ENCODE results near the gene MSH2. TPM values are rescaled to one million over a fixed set of nuclear protein-coding genes. Genes with fewer than 3 reads are reported as not detected.

The MSH2 gene
- total RNA-seq, 1 experiment from 2014 or later = 139 TPM

DNA sequence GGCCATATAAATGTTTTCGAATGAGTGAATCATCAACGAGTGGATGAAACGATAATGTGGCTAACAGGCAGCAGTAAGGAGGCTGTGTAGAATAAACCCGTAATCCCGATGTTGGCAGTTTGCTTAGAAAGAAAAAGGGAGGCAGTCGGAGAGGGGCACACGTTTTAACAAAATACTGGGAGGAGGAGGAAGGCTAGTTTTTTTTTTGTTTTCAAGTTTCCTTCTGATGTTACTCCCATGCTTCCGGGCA is 476 bp upstream of the MSH2 start:
- Histone ChIP-seq H4K91ac (ENCODE audit: insufficient read length, low read depth, low read length) (no peak overlapping the region), H3K23ac (ENCODE audit: insufficient read length, low read depth, low read length) (no peak overlapping the region), H4K5ac (ENCODE audit: insufficient read length, low read depth, low read length) (no peak overlapping the region), H3T11ph (ENCODE audit: low read length) (no peak overlapping the region), H3K56ac (ENCODE audit: insufficient read length, low read depth, low read length) (no peak overlapping the region), H3K4me2 (ENCODE audit: insufficient read depth, insufficient read length, low read length) (peak overlapping the region; percentile 92), H3K27me3 (ENCODE audit: insufficient read depth, low read length) (no peaks in the 10 kb centered on the region), H2BK15ac (ENCODE audit: low read depth, low read length) (no peak overlapping the region), H3K4me1 (ENCODE audit: insufficient read depth, low read length) (no peaks in the 10 kb centered on the region; the same call in 1 of the 2 replicates), H3K27ac (ENCODE audit: insufficient read length, low read depth, low read length) (peak overlapping the region; percentile 93), H3K79me2 (ENCODE audit: insufficient read depth, low read length) (peaks cover 34% of the 10 kb centered on the region), H3K18ac (ENCODE audit: insufficient read length, low read depth, low read length) (no peak overlapping the region), H4K20me1 (ENCODE audit: control insufficient read depth, insufficient read depth, insufficient read length) (no peaks in the 10 kb centered on the region), H2BK12ac (ENCODE audit: insufficient read length, low read depth, low read length) (no peak overlapping the region), H2BK5ac (ENCODE audit: insufficient read length, low read length) (no peak overlapping the region), H3K9me3 (ENCODE audit: control insufficient read depth, low read depth, low read length) (no peaks in the 10 kb centered on the region), H3K79me1 (ENCODE audit: insufficient read depth, low read depth, low read length, poor library complexity, severe bottlenecking) (no peaks in the 10 kb centered on the region), H2AK5ac (ENCODE audit: insufficient read length, low read length) (no peak overlapping the region), H4K8ac (replicated peaks; ENCODE audit: insufficient read length, low read depth, low read length) (no peak overlapping the region), H3K4ac (ENCODE audit: low read depth, low read length) (no peak overlapping the region), H2BK20ac (ENCODE audit: low read depth, low read length, poor library complexity, severe bottlenecking) (no peak overlapping the region), H3K14ac (ENCODE audit: insufficient read depth, low read length) (no peak overlapping the region), H2BK120ac (ENCODE audit: low read depth, low read length, poor library complexity, severe bottlenecking) (no peak overlapping the region), H3K23me2 (ENCODE audit: insufficient read length, low read depth, low read length, poor library complexity, severe bottlenecking) (peaks cover 8% of the 10 kb centered on the region), H2AFZ (ENCODE audit: low read length) (no peak overlapping the region), H3K9ac (ENCODE audit: extremely low read depth, insufficient read length, low read length) (peak overlapping the region; percentile 44)
- Mint-ChIP-seq H3K4me3 (peak overlapping the region; percentile 94 to 98), H3K36me3 (ENCODE audit: insufficient read depth in 1 of 3, low read depth in 3 of 3) (peaks cover 27 to 34% (median 32%) of the 10 kb centered on the region in 3 experiments), H3K4me1 (peaks cover 34 to 38% of the 10 kb centered on the region in 2 experiments), H3K9me3 (peaks cover 14 to 24% of the 10 kb centered on the region in 2 experiments), H3K27me3 (ENCODE audit: low read depth) (no peaks in the 10 kb centered on the region), H3K27ac (peak overlapping the region; percentile 98 to 100 (median 99))
- no peak for DNase-seq
- no CpG with 5 or more reads among the region's 8 CpGs for WGBS (ENCODE audit: extremely low coverage, insufficient read length, low lambda C conversion rate)
- TF ChIP-seq, protein P1, sequence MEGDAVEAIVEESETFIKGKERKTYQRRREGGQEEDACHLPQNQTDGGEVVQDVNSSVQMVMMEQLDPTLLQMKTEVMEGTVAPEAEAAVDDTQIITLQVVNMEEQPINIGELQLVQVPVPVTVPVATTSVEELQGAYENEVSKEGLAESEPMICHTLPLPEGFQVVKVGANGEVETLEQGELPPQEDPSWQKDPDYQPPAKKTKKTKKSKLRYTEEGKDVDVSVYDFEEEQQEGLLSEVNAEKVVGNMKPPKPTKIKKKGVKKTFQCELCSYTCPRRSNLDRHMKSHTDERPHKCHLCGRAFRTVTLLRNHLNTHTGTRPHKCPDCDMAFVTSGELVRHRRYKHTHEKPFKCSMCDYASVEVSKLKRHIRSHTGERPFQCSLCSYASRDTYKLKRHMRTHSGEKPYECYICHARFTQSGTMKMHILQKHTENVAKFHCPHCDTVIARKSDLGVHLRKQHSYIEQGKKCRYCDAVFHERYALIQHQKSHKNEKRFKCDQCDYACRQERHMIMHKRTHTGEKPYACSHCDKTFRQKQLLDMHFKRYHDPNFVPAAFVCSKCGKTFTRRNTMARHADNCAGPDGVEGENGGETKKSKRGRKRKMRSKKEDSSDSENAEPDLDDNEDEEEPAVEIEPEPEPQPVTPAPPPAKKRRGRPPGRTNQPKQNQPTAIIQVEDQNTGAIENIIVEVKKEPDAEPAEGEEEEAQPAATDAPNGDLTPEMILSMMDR (conservative IDR thresholded peaks at IDR 0.05) = no peak
